Measurements from ENCODE around the gene PAH.
"Not testable (repeated sequence)": the region's sequence is repeated elsewhere in the genome, so short reads cannot be mapped to it uniquely, and the experiment has no call there.

PAH gene

GRCh38 chr12:102891756-102892155 lies 25.3 kb downstream of the PAH start:
- DNase-seq (ENCODE audit: low spot score) = no peak

DNA sequence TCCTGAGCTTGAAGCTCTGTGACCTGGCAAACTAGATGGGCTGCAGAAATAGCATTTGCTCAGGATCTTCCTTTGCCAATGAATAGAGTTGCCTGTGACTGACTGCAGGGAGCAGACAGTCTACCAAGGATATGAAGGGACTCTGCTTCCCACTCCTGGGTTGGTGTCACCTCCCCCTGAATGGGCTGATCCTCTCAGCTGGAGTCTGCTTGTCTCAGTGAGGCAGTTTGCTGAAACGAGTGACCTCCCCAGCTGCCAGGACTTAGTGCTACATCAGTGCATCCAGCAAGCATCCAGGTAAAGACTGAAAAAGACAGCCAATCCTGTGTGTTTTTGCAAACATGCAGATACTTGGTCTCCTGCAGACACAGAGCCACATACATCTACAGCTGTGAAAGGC lies 28.5 kb downstream of the PAH start:
- DNase-seq (ENCODE audit: low spot score) = no peak

DNA sequence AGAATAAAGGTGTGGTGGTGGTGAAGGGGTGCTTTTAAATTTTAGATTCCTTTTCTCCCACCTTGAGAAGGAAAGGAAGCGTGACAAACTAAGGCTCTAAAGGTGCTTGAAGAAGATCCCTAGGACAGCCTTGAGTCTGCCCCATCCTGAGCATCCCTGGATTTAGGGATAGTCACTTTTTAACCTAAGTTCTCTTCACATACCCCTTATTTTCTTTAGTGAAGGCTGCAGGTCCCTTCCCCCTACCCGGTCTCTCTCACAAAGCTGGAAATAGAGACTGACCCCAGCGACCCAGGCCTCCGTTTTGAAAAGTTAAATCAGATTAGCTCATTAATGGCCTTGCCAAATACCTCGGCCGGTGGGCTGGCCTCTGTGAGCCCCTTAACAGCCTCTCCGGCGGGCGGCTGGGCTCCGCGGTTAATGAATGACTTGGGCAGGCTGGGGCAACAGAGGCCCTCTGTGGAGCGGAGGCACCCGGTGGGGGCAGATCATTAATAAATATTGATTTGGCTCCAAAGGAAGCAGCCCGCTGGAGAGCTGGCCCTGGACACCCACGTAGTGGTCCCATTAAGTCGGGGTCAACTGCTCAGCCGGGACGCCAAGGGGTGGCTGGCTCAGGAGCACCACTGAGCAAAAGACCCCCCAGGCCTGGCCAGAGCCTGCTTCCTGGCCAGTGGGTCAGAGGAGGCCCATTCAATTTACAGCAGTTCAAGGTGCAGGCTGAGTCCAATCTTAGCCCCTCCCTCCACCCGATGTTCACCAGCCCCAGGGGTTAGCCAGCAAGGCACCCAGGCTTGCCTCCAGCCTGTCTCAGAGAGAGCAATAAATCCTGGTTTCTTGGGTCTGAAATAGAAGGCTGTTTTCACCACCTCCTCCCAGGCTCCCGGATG lies 31.8 kb downstream of the PAH start:
- DNase-seq (ENCODE audit: low spot score) = no peak

DNA sequence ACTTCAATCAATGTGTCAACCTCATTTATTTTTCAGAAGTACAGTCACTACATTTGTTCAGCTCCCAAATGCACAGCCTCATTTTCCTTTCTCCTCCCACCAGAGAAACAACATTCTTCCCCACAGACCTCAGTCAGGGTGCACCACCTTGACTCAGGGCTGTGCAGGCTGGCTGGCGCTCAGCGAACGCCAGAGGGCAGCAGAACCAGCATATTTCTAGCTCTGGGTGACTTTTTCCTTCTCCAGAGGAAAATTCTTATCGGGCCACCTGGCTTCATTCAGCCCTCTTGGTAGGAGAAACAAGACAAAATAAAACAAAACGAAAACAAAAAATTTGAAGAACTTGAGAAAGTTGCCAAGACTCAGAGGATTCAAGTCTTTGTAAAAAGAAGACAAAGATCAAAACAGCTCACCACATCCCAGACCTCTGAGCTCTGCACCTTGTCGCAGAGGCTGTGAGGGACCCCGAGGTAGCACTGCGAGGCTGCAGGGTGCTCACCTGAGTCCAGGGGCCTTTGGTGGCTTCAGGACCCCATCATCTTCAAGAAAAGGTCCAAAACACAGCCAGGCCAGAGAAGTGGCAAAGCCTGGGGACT lies 33.7 kb downstream of the PAH start:
- peak; percentile 14 for DNase-seq (ENCODE audit: low spot score)

DNA sequence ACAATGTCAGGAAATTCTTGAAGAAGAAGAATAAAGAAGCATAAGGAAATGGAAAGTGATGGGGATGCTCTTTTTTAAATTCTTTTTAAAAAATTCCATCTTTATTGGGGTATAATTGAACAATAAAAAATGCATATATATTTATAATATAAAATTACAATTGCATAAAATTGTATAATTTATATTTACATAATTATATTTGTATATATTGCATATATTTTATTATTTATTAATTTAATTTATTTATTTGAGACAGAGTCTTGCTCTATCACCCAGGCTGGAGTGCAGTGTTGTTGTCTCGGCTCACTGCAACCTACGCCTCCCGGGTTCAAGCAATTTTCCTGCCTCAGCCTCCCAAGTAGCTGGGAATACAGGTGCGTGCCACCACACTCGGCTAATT lies 36.3 kb downstream of the PAH start:
- DNase-seq (ENCODE audit: low spot score) = no peak

DNA sequence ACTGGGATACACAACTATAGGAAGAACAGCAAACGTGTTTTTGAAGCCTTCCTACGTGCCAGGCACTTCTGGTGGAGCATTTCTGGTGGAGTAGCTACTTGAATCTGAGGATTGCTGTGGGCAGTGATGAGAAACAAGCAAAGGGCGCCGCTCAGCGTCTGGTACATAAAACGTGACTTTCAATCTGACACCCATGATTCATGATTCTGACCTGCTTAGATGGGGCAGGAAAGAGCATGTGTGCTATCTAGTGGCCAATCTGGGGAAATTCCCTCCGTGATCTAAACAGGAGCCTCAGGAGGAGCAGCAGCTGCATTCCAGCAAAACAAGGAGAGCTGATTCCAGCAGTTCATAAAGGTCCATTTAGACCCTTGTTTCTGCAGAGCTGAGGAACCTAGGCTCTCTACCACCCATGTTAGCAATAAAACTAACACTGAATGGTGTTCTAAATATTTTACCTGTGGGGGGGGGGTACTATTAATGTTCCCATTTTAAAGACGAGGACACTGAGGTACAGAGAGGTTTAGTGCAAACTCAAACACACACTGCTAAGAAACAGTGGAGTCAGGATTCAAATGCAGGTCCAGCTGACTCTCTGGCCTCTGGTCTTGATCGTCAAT lies 37.8 kb downstream of the PAH start:
- DNase-seq (ENCODE audit: low spot score) = no peak

DNA sequence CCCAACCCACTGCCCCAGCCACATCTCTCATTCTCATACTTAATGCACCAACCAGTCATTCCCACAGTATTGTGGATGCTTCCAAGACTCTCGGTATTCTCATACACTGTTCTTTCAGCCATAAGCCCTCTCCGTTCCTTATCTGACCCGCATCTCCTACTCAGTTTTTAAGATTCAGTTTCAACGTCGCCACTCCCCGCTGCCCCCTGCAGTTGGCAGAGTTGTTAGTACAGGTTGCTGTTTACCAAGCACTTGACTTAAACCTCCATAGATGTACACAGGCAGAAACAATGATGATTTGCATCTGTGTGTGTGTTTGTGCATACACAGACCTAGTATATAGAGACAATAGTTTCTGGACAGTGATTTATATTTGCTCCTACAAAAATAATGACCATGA lies 40.2 kb downstream of the PAH start:
- no peak for DNase-seq (ENCODE audit: low spot score)

DNA sequence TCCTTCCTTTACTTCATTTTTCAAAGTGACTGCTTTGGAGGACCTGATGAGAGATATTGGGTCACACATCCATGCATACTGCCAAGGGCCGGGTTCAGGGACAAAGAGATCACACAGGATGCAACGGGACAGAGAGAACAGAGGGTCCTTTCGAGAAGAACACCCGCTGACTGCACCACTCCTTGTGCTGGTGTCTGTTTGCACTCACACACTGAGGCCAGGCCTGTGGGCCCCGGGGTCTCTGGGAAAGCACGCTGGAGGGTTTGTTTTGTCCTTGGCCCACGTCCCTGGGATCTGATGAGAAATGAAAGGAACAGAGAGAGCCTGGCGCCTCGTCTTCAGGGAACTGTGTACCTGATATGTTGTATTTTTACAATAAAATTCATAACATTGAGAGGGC lies 42.2 kb downstream of the PAH start:
- no peak for DNase-seq (ENCODE audit: low spot score)

GRCh38 chr12:102873077-102873476 lies 44.0 kb downstream of the PAH start:
- DNase-seq (ENCODE audit: low spot score) = no peak

- DNase-seq (ENCODE audit: low spot score) = no peak
Measured at GRCh38 chr12:102871014-102871413, 46.0 kb downstream of the PAH start.

DNA sequence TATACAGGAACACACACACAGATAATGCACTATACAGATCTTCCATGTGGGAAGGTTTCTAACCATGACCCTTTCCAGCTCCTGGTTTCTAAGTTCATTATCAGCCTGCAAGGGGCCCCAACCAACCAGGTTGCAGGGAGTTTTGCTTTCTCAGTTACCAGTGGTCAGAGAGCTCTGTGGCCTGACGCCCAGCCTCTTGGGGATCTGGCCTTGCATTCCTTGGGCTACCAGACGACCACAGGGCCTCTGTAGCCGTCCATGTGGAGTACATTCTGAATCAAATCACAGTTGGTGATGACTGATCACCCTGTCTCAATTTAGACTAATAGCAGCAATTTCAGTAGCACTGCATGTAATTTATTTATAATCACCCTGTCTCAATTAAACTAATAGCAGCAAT lies 47.5 kb downstream of the PAH start:
- no peak for DNase-seq (ENCODE audit: low spot score)

- no peak for DNase-seq (ENCODE audit: low spot score)
Measured at GRCh38 chr12:102865821-102866615, 51.0 kb downstream of the PAH start.

DNA sequence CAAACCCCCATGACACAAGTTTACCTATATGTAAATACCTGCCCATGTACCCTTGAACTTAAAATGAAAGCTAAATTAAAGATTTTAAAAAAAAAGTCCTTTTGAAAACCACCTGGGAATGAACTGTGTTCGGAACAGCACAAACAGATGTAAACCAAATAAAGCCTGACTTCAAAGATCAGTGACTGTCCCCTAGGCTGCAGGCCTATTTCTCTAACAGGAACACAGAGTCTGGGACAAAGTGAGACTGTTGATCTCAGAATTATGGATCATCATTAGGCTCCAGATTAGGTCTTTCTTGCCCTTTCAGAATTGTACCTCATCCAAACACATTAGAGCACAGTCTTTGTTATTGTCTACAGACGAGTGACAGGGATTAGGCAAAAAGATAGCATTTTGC lies 54.6 kb downstream of the PAH start:
- no peak for DNase-seq (ENCODE audit: low spot score)

DNA sequence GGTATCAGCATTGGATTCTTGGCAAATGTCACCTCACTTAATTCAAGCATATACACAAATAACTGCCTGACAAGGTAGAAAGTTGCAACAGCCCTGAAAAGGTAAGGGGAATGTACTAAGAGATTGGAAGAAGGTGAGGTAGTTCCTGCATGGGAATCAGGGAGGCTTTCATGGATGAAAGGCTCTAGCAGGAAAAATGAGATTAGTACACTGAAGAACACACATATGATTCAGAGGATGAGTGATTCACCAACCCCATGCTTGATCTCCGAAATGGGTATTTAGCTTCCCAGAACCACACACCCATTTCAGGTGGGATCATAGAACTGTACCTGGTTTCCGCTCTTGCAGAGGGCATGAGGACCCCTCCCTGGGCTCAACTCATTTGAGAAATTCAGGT lies 65.8 kb downstream of the PAH start:
- no peak for DNase-seq (ENCODE audit: low spot score)

GRCh38 chr12:102849722-102850447 lies 67.2 kb downstream of the PAH start:
- no peak for DNase-seq (ENCODE audit: low spot score)

- DNase-seq (ENCODE audit: low spot score) = no peak
Measured at GRCh38 chr12:102848832-102849231, 68.2 kb downstream of the PAH start.

- DNase-seq (ENCODE audit: low spot score) = no peak
Measured at GRCh38 chr12:102847131-102847530, 69.9 kb downstream of the PAH start.

DNA sequence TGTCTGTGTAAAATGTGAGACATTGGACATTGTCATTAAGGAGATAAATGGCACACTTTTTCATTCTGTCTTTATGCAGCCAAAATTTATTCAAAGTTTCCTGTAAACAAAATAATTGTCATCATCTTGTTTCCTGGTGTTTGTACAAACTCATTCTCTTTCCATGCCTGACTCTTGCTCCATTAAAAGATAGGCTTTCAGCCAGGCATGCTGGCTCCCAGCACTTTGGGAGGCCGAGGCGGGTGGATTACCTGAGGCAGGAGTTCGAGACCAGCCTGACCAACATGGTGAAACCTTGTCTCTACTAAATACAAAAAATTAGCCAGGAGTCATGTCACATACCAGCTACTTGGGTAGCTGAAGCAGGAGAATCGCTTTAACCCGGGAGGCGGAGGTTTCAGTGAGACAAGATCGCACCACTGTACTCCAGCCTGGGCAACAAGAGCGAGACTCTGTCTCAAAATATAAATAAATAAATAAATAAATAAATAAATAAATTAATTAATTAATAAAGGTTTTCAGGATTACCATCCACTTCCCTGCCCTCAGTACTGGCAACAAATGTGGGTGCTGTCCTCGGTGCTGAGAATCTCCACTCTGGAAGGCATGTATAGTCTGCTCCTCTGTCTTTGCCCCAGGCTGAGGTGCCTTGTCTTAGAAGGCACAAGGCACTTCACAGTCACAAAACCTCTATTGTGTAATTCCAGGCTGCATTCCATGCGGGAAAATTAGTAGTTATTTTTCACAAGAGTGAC lies 83.2 kb downstream of the PAH start:
- no peak for DNase-seq (ENCODE audit: low spot score)

GRCh38 chr12:102832826-102833225 lies 84.2 kb downstream of the PAH start:
- not testable (repeated sequence) for DNase-seq (ENCODE audit: low spot score)

DNA sequence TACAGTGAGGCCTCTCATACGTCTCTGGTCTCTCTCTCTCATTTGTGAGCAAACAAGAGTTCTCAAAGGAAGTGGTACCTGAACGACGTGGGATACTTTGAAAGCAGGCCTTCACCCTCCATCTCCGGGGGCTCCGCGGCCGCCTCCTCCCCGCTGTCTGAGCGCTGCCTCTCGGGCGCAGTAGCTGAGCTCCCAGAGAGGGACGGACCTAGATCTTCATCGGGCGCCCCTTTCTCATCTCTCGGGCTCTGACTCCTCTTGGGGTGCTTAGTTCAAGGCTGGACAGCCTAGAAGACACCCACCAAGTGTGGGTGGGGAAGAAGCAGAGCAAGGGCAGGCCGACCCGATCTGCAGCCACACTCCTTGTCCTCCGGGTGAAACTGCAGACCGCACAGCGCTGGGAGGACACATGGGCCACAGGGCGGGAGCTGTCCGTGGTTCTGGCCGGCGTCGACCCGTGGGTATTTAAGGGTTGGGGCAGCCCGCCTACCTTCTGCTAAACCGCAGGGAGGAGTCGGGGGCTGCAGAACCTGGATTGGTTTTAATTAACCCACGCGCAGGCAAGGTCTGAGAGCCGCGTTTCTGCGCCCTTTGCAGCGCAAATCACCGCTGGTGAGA lies 92.7 kb downstream of the PAH start:
- DNase-seq (ENCODE audit: low spot score) = no peak

DNA sequence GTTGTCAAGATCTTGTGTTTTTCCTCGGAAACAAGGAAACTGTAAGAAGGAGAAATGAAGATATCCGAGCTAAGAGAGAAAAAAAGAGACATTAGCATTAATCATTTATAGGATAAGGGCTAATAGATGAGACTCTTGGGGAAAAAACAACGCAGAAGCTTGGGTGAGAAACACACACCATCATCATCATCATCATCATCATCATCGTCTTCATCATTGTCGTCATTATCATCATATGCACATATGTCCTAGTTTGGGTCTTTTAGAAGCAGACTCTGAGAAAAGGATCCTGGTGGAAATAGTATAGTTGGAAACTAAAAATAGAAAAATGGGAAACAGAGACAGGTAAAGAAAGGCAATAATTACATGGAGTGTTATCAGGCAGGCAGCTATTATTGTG lies 95.9 kb downstream of the PAH start:
- DNase-seq (ENCODE audit: low spot score) = no peak

Measured in CD4-positive, alpha-beta T cell treated with Interleukin-15 for 4 hours (primary cell).